Measurements from ENCODE around the gene RIC8A.
"Not testable (repeated sequence)": the region's sequence is repeated elsewhere in the genome, so short reads cannot be mapped to it uniquely, and the experiment has no call there.

RIC8A gene

GRCh38 chr11:207208-207862, at the start of gene RIC8A, which contains the start of gene BET1L:
Gene RIC8A (plus strand): TSS chr11:207708. CDS start chr11:208855, 1,147 bp downstream.
Gene BET1L (minus strand): TSS chr11:207399. CDS start chr11:207321, 78 bp downstream.
- peaks cover 35 to 61% of the 10 kb centered on the region in 2 donors for H3K36me3 ChIP-seq (ENCODE audit: control insufficient read depth in 1 of 2, insufficient read depth in 2 of 2, low read length in 2 of 2)
- no peaks in the 10 kb centered on the region for H3K9me3 ChIP-seq (ENCODE audit: control insufficient read depth in 1 of 2, low read length in 2 of 2)
- H3K27ac ChIP-seq (ENCODE audit: low read depth, low read length) = peak within 1 kb of the TSS; percentile 99
- peaks cover 41 to 53% of the 10 kb centered on the region in 2 donors for H3K4me1 ChIP-seq (ENCODE audit: control insufficient read depth in 1 of 2, insufficient read depth in 2 of 2, low read length in 2 of 2)
- H3K27me3 ChIP-seq (ENCODE audit: control insufficient read depth in 1 of 2, insufficient read depth in 2 of 2, low read length in 2 of 2) = no peaks in the 10 kb centered on the region
- peak within 1 kb of the TSS; percentile 98 to 100 for H3K9ac ChIP-seq (ENCODE audit: low read depth in 1 of 2, low read length in 2 of 2)
- H3K4me3 ChIP-seq (ENCODE audit: low read depth in 1 of 2, low read length in 2 of 2) = peak within 1 kb of the TSS; percentile 82 to 96

- H3K4me1 ChIP-seq (ENCODE audit: control insufficient read depth in 1 of 2, insufficient read depth in 2 of 2, low read length in 2 of 2); H3K4me3 ChIP-seq (ENCODE audit: low read depth in 1 of 2, low read length in 2 of 2); H3K36me3 ChIP-seq (ENCODE audit: control insufficient read depth in 1 of 2, insufficient read depth in 2 of 2, low read length in 2 of 2); H3K9me3 ChIP-seq (ENCODE audit: control insufficient read depth in 1 of 2, low read length in 2 of 2); H3K27me3 ChIP-seq (ENCODE audit: control insufficient read depth in 1 of 2, insufficient read depth in 2 of 2, low read length in 2 of 2); H3K9ac ChIP-seq (ENCODE audit: low read depth in 1 of 2, low read length in 2 of 2); H3K27ac ChIP-seq (ENCODE audit: low read depth, low read length): not testable (repeated sequence)
Observed at GRCh38 chr11:180242-180641, 27.3 kb upstream of the RIC8A start.

- not testable (repeated sequence) for H3K36me3 ChIP-seq (ENCODE audit: control insufficient read depth in 1 of 2, insufficient read depth in 2 of 2, low read length in 2 of 2); H3K9me3 ChIP-seq (ENCODE audit: control insufficient read depth in 1 of 2, low read length in 2 of 2); H3K27me3 ChIP-seq (ENCODE audit: control insufficient read depth in 1 of 2, insufficient read depth in 2 of 2, low read length in 2 of 2); H3K27ac ChIP-seq (ENCODE audit: low read depth, low read length); H3K4me1 ChIP-seq (ENCODE audit: control insufficient read depth in 1 of 2, insufficient read depth in 2 of 2, low read length in 2 of 2); H3K9ac ChIP-seq (ENCODE audit: low read depth in 1 of 2, low read length in 2 of 2); H3K4me3 ChIP-seq (ENCODE audit: low read depth in 1 of 2, low read length in 2 of 2)
Observed at GRCh38 chr11:189200-189783, 18.2 kb upstream of the RIC8A start.

GRCh38 chr11:189843-190311, 17.6 kb upstream of the RIC8A start:
- H3K9ac ChIP-seq (ENCODE audit: low read depth in 1 of 2, low read length in 2 of 2); H3K27me3 ChIP-seq (ENCODE audit: control insufficient read depth in 1 of 2, insufficient read depth in 2 of 2, low read length in 2 of 2); H3K36me3 ChIP-seq (ENCODE audit: control insufficient read depth in 1 of 2, insufficient read depth in 2 of 2, low read length in 2 of 2); H3K4me3 ChIP-seq (ENCODE audit: low read depth in 1 of 2, low read length in 2 of 2); H3K27ac ChIP-seq (ENCODE audit: low read depth, low read length); H3K9me3 ChIP-seq (ENCODE audit: control insufficient read depth in 1 of 2, low read length in 2 of 2); H3K4me1 ChIP-seq (ENCODE audit: control insufficient read depth in 1 of 2, insufficient read depth in 2 of 2, low read length in 2 of 2): not testable (repeated sequence)

GRCh38 chr11:190546-190945, 17.0 kb upstream of the RIC8A start:
- not testable (repeated sequence) for H3K9ac ChIP-seq (ENCODE audit: low read depth in 1 of 2, low read length in 2 of 2); H3K27ac ChIP-seq (ENCODE audit: low read depth, low read length); H3K4me1 ChIP-seq (ENCODE audit: control insufficient read depth in 1 of 2, insufficient read depth in 2 of 2, low read length in 2 of 2); H3K9me3 ChIP-seq (ENCODE audit: control insufficient read depth in 1 of 2, low read length in 2 of 2); H3K4me3 ChIP-seq (ENCODE audit: low read depth in 1 of 2, low read length in 2 of 2); H3K36me3 ChIP-seq (ENCODE audit: control insufficient read depth in 1 of 2, insufficient read depth in 2 of 2, low read length in 2 of 2); H3K27me3 ChIP-seq (ENCODE audit: control insufficient read depth in 1 of 2, insufficient read depth in 2 of 2, low read length in 2 of 2)

- not testable (repeated sequence) for H3K9ac ChIP-seq (ENCODE audit: low read depth in 1 of 2, low read length in 2 of 2); H3K4me1 ChIP-seq (ENCODE audit: control insufficient read depth in 1 of 2, insufficient read depth in 2 of 2, low read length in 2 of 2); H3K4me3 ChIP-seq (ENCODE audit: low read depth in 1 of 2, low read length in 2 of 2); H3K27me3 ChIP-seq (ENCODE audit: control insufficient read depth in 1 of 2, insufficient read depth in 2 of 2, low read length in 2 of 2); H3K36me3 ChIP-seq (ENCODE audit: control insufficient read depth in 1 of 2, insufficient read depth in 2 of 2, low read length in 2 of 2); H3K9me3 ChIP-seq (ENCODE audit: control insufficient read depth in 1 of 2, low read length in 2 of 2); H3K27ac ChIP-seq (ENCODE audit: low read depth, low read length)
Observed at GRCh38 chr11:191490-192478, 15.7 kb upstream of the RIC8A start.

- H3K27ac ChIP-seq (ENCODE audit: low read depth, low read length); H3K36me3 ChIP-seq (ENCODE audit: control insufficient read depth in 1 of 2, insufficient read depth in 2 of 2, low read length in 2 of 2); H3K27me3 ChIP-seq (ENCODE audit: control insufficient read depth in 1 of 2, insufficient read depth in 2 of 2, low read length in 2 of 2); H3K4me1 ChIP-seq (ENCODE audit: control insufficient read depth in 1 of 2, insufficient read depth in 2 of 2, low read length in 2 of 2); H3K9me3 ChIP-seq (ENCODE audit: control insufficient read depth in 1 of 2, low read length in 2 of 2); H3K9ac ChIP-seq (ENCODE audit: low read depth in 1 of 2, low read length in 2 of 2); H3K4me3 ChIP-seq (ENCODE audit: low read depth in 1 of 2, low read length in 2 of 2): not testable (repeated sequence)
Observed at GRCh38 chr11:192674-193128, 14.8 kb upstream of the RIC8A start, which contains the start of gene SCGB1C1. Gene SCGB1C1 (plus strand): TSS chr11:193078. CDS start chr11:193100, 22 bp downstream.

- not testable (repeated sequence) for H3K36me3 ChIP-seq (ENCODE audit: control insufficient read depth in 1 of 2, insufficient read depth in 2 of 2, low read length in 2 of 2); H3K9me3 ChIP-seq (ENCODE audit: control insufficient read depth in 1 of 2, low read length in 2 of 2)
Observed at GRCh38 chr11:193481-193880, 14.0 kb upstream of the RIC8A start.

GRCh38 chr11:196786-197731, 10.4 kb upstream of the RIC8A start:
- Histone ChIP-seq H3K4me1 (ENCODE audit: control insufficient read depth in 1 of 2, insufficient read depth in 2 of 2, low read length in 2 of 2) (peaks cover 0 to 9% of the 10 kb centered on the region in 2 donors), H3K27me3 (ENCODE audit: control insufficient read depth in 1 of 2, insufficient read depth in 2 of 2, low read length in 2 of 2) (no peaks in the 10 kb centered on the region), H3K27ac (ENCODE audit: low read depth, low read length) (no peak overlapping the region), H3K36me3 (ENCODE audit: control insufficient read depth in 1 of 2, insufficient read depth in 2 of 2, low read length in 2 of 2) (peaks cover 0 to 5% of the 10 kb centered on the region in 2 donors), H3K9ac (ENCODE audit: low read depth in 1 of 2, low read length in 2 of 2) (no peak overlapping the region), H3K4me3 (ENCODE audit: low read depth in 1 of 2, low read length in 2 of 2) (no peak overlapping the region), H3K9me3 (ENCODE audit: control insufficient read depth in 1 of 2, low read length in 2 of 2) (no peaks in the 10 kb centered on the region)

More at GRCh38 chr11:193481-193880, 14.0 kb upstream of the RIC8A start:
- H3K27me3 ChIP-seq (ENCODE audit: control insufficient read depth in 1 of 2, insufficient read depth in 2 of 2, low read length in 2 of 2); H3K4me1 ChIP-seq (ENCODE audit: control insufficient read depth in 1 of 2, insufficient read depth in 2 of 2, low read length in 2 of 2); H3K27ac ChIP-seq (ENCODE audit: low read depth, low read length); H3K9ac ChIP-seq (ENCODE audit: low read depth in 1 of 2, low read length in 2 of 2); H3K4me3 ChIP-seq (ENCODE audit: low read depth in 1 of 2, low read length in 2 of 2): not testable (repeated sequence)
